OCI-LY7 (cell line): ENCODE measurements around the gene FGA. TPM values are rescaled to one million over a fixed set of nuclear protein-coding genes. Genes with fewer than 3 reads are reported as not detected.

Experiments
- BruUV-seq: library from RNA; stranded (reverse); fragments of 400-500 nt; replicated peaks from 2 replicates; lab custom pipeline; 2021; lab: Mats Ljungman, UMichigan
- CTCF ChIA-PET: fragments of 300-600 bp; sonication (Branson Sonifier 250); formaldehyde crosslinking; loops from one replicate; lab custom pipeline; 2022; ENCODE audit warnings: antibody characterized with exemption; ENCODE audit not compliant: unreplicated experiment; lab: Charles Lee
- POLR2A ChIA-PET: fragments of 300-600 bp; sonication (Branson Sonifier 250); formaldehyde crosslinking; loops from one replicate; lab custom pipeline; 2022; ENCODE audit warnings: antibody characterized with exemption; lab: Charles Lee
- DNase-seq: peaks from one replicate; pipeline ENCODE4 v3.0.0-alpha.2; 2015; ENCODE audit warnings: low spot score
- H2AFZ ChIP-seq: fragments of 200-600 bp; sonication (generic), shearing (Covaris generic); 2 replicates; pipeline ENCODE4 v1.6.1; 2014; ENCODE audit warnings: mild to moderate bottlenecking, antibody characterized with exemption, low read length, moderate library complexity
- H3K27ac ChIP-seq: fragments of 200-600 bp; sonication (generic); 2 replicates; pipeline ENCODE4 v1.5.1; 2014; ENCODE audit warnings: mixed run types, low read depth, mild to moderate bottlenecking, moderate library complexity, low read length, inconsistent platforms; ENCODE audit not compliant: poor library complexity, severe bottlenecking
- H3K36me3 ChIP-seq: fragments of 200-600 bp; sonication (generic); 2 replicates; pipeline ENCODE4 v1.6.1; 2014; ENCODE audit warnings: mild to moderate bottlenecking, antibody characterized with exemption, low read length, moderate library complexity, mixed read lengths; ENCODE audit not compliant: insufficient read depth
- H3K4me1 ChIP-seq: fragments of 200-600 bp; sonication (generic); 2 replicates; pipeline ENCODE4 v1.5.1; 2014; ENCODE audit warnings: mild to moderate bottlenecking, low read length; ENCODE audit not compliant: insufficient read depth, poor library complexity, severe bottlenecking
- H3K4me2 ChIP-seq: fragments of 200-600 bp; sonication (generic); 2 replicates; pipeline ENCODE4 v1.6.1; 2014; ENCODE audit warnings: mild to moderate bottlenecking, low read length
- H3K4me3 ChIP-seq: fragments of 200-600 bp; sonication (generic); 2 replicates; pipeline ENCODE4 v1.5.1; 2014; ENCODE audit warnings: mild to moderate bottlenecking, low read depth, low read length; ENCODE audit not compliant: poor library complexity, severe bottlenecking
- H3K79me2 ChIP-seq: fragments of 200-600 bp; sonication (generic); 2 replicates; pipeline ENCODE4 v1.6.1; 2016; ENCODE audit warnings: low read depth, mild to moderate bottlenecking, low read length, moderate library complexity, mixed read lengths; ENCODE audit not compliant: insufficient read depth
- H3K9me2 ChIP-seq: fragments of 200-600 bp; sonication (generic); 2 replicates; pipeline ENCODE4 v1.6.1; 2016; ENCODE audit warnings: mild to moderate bottlenecking, low read length, mixed read lengths; ENCODE audit not compliant: insufficient read depth
- H3K9me3 ChIP-seq: fragments of 200-600 bp; sonication (generic); 2 replicates; pipeline ENCODE4 v1.6.1; 2014; ENCODE audit warnings: mild to moderate bottlenecking, mixed run types, low read length, mixed read lengths
- H4K20me1 ChIP-seq: fragments of 200-600 bp; sonication (generic); 2 replicates; pipeline ENCODE4 v1.6.1; 2014; ENCODE audit warnings: mild to moderate bottlenecking, antibody characterized with exemption, low read length, moderate library complexity, mixed read lengths; ENCODE audit not compliant: insufficient read depth
- CTCF ChIP-seq: fragments of 200-600 bp; sonication (generic); conservative IDR thresholded peaks from 2 replicates; pipeline ENCODE4 v1.5.1; 2014; ENCODE audit warnings: mild to moderate bottlenecking, antibody characterized with exemption, low read length, moderate library complexity, mixed read lengths
- EZH2phosphoT487 ChIP-seq: fragments of 200-600 bp; sonication (generic); IDR thresholded peaks from 2 replicates; pipeline ENCODE4 v1.6.1; 2018; ENCODE audit warnings: low read depth, borderline replicate concordance, mild to moderate bottlenecking, mixed run types, antibody characterized with exemption, low read length, moderate library complexity, mixed read lengths
- intact Hi-C: fragments of 100-400 bp; cut with micrococcal nuclease; formaldehyde crosslinking; loops from one replicate; pipeline ENCODE4 v1.10.0; 2022; ENCODE audit not compliant: unreplicated experiment
- total RNA-seq, 2 experiments: library from RNA; depleted of rRNA in 1 of 2; stranded (reverse); fragments of >200 nt in 1 of 2; shearing (Covaris generic) in 1 of 2; gene quantifications; 2 replicates each; pipeline ENCODE4 v1.2.3, GENCODE V29; 2014 to 2022

FGA gene
- total RNA-seq, 2 experiments from 2014 or later, result not detected

- DNase-seq, result no peak
- no TSS peak for BruUV-seq
- Histone ChIP-seq H4K20me1 (no peaks in the 10 kb centered on the region), H3K9me2 (no peaks in the 10 kb centered on the region), H3K9me3 (no peaks in the 10 kb centered on the region), H3K27ac (no peak overlapping the region), H3K4me1 (no peaks in the 10 kb centered on the region), H3K4me2 (no peak overlapping the region), H3K79me2 (no peaks in the 10 kb centered on the region), H3K36me3 (no peaks in the 10 kb centered on the region), H3K4me3 (no peak overlapping the region), H2AFZ (no peak overlapping the region)
- TF ChIP-seq EZH2phosphoT487, result no peak
- TF ChIP-seq CTCF, result no peak
- CTCF ChIA-PET, result no interaction called here
- POLR2A ChIA-PET, result interaction anchor here (0.9 kb wide), 1 partner anchor 10 kb away, joined by 3 read pairs; no protein-coding TSS in a partner anchor
- intact Hi-C loops, result no loop called here
Observed at GRCh38 chr4:154569584-154569983, 21.0 kb downstream of the FGA start.

DNA sequence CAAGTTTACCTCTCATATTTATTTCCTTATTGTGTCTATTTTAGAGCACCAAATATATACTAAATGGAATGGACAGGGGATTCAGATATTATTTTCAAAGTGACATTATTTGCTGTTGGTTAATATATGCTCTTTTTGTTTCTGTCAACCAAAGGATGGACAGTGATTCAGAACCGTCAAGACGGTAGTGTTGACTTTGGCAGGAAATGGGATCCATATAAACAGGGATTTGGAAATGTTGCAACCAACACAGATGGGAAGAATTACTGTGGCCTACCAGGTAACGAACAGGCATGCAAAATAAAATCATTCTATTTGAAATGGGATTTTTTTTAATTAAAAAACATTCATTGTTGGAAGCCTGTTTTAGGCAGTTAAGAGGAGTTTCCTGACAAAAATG is 21.5 kb downstream of the FGA start:
- H3K4me1 ChIP-seq, result no peaks in the 10 kb centered on the region
- ChIA-PET POLR2A (interaction anchor here (0.6 to 0.9 kb wide), 3 partner anchors 22 to 133 kb away, joined by 3 to 6 read pairs (median 4); no protein-coding TSS in a partner anchor), CTCF (no interaction called here)
- TF ChIP-seq EZH2phosphoT487 (no peak), CTCF (no peak)
- no peaks in the 10 kb centered on the region for H3K9me3 ChIP-seq
- intact Hi-C loops, result no loop called here
- no peak overlapping the region for H2AFZ ChIP-seq
- BruUV-seq, result no TSS peak
- no peaks in the 10 kb centered on the region for H3K79me2 ChIP-seq
- no peaks in the 10 kb centered on the region for H4K20me1 ChIP-seq
- H3K36me3 ChIP-seq, result no peaks in the 10 kb centered on the region
- H3K9me2 ChIP-seq, result no peaks in the 10 kb centered on the region
- H3K4me2 ChIP-seq, result no peak overlapping the region
- H3K4me3 ChIP-seq, result no peak overlapping the region
- H3K27ac ChIP-seq, result no peak overlapping the region
- no peak for DNase-seq

DNA sequence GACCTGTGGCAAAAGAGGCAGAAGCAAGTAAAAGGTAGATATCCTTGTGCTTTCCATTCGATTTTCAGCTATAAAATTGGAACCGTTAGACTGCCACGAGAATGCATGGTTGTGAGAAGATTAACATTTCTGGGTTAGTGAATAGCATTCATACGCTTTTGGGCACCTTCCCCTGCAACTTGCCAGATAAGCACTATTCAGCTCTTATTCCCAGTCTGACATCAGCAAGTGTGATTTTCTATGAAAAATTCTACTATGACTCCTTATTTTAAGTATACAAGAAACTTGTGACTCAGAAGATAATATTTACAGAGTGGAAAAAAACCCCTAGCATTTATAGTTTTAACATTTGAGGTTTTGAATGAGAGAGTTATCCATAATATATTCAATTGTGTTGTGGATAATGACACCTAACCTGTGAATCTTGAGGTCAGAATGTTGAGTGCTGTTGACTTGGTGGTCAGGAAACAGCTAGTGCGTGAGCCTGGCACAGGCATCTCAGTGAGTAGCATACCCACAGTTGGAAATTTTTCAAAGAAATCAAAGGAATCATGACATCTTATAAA is 23.8 kb downstream of the FGA start:
- CTCF ChIA-PET, result no interaction called here
- Histone ChIP-seq H3K36me3 (no peaks in the 10 kb centered on the region), H3K4me3 (no peak overlapping the region), H3K9me3 (no peaks in the 10 kb centered on the region), H3K79me2 (no peaks in the 10 kb centered on the region), H3K4me2 (no peak overlapping the region), H3K27ac (no peak overlapping the region), H4K20me1 (no peaks in the 10 kb centered on the region), H3K4me1 (no peaks in the 10 kb centered on the region), H2AFZ (no peak overlapping the region), H3K9me2 (no peaks in the 10 kb centered on the region)
- BruUV-seq, result no TSS peak
- intact Hi-C loops, result no loop called here
- DNase-seq, result no peak
- POLR2A ChIA-PET, result interaction anchor here (0.8 kb wide), 1 partner anchor 59 kb away, joined by 3 read pairs; no protein-coding TSS in a partner anchor
- TF ChIP-seq CTCF (no peak), EZH2phosphoT487 (no peak)
